K562 (cell line): ENCODE measurements around the gene TMPO. TPM values are rescaled to one million over a fixed set of nuclear protein-coding genes. Genes with fewer than 3 reads are reported as not detected.

ENCODE experiments used
- ARID1B ChIP-seq: fragments of 450-650 bp; IDR thresholded peaks from 2 replicates; pipeline ENCODE4 v1.6.1; 2016; ENCODE audit warnings: antibody characterized with exemption, mild to moderate bottlenecking, inconsistent platforms
- CREM ChIP-seq: IDR thresholded peaks from 2 replicates; pipeline ENCODE4 v1.6.1; 2014; ENCODE audit warnings: antibody characterized with exemption, low read depth
- GTF2A2 ChIP-seq: IDR thresholded peaks from 2 replicates; pipeline ENCODE4 v1.6.1; 2016; ENCODE audit warnings: mild to moderate bottlenecking, missing genetic modification characterization, missing compliant biosample characterization
- HDAC2 ChIP-seq: fragments of 450-650 bp; IDR thresholded peaks from 2 replicates; pipeline ENCODE4 v1.6.1; 2016; ENCODE audit warnings: mild to moderate bottlenecking
- HMBOX1 ChIP-seq: sonication (generic); IDR thresholded peaks from 2 replicates; pipeline ENCODE4 v1.6.1; 2016
- KDM2B ChIP-seq: fragments of 250-450 bp; sonication (Bioruptor Pico); IDR thresholded peaks from 2 replicates; pipeline ENCODE4 v1.8.0; 2021; ENCODE audit warnings: mild to moderate bottlenecking, moderate library complexity
- LEF1 ChIP-seq: fragments of 450-650 bp; IDR thresholded peaks from 2 replicates; pipeline ENCODE4 v1.6.1; 2016; ENCODE audit warnings: mild to moderate bottlenecking
- MAFG ChIP-seq: fragments of 450-650 bp; conservative IDR thresholded peaks from 2 replicates; pipeline ENCODE4 v1.6.1; 2016; ENCODE audit warnings: missing genetic modification characterization, missing compliant biosample characterization
- MNT ChIP-seq, 2 experiments: fragments of 450-650 bp; conservative IDR thresholded peaks; 2 replicates each; pipeline ENCODE4 v1.6.1; 2017; ENCODE audit warnings: mild to moderate bottlenecking in 2 of 2, moderate library complexity in 2 of 2
- MXD1 ChIP-seq: fragments of 250-450 bp; sonication (Bioruptor Pico); IDR thresholded peaks from 2 replicates; pipeline ENCODE4 v1.8.0; 2021; ENCODE audit warnings: borderline replicate concordance, mild to moderate bottlenecking, moderate library complexity; ENCODE audit not compliant: poor library complexity, severe bottlenecking
- NBN ChIP-seq: fragments of 450-650 bp; IDR thresholded peaks from 2 replicates; pipeline ENCODE4 v1.6.1; 2016; ENCODE audit warnings: low read depth, mild to moderate bottlenecking
- NR2C2 ChIP-seq, 2 experiments: fragments of 200-800 bp in 1 of 2; sonication (Bioruptor generic) in 1 of 2; sonication (generic) in 1 of 2; formaldehyde crosslinking in 1 of 2; IDR thresholded peaks; 2 replicates each; pipeline versions ENCODE4 v1.6.1 to v1.8.0; 2016 to 2022; ENCODE audit warnings: mild to moderate bottlenecking in 1 of 2, missing compliant biosample characterization in 1 of 2, missing genetic modification characterization in 1 of 2, missing genetic modification reagents in 1 of 2
- SRSF1 ChIP-seq: fragments of 200-400 bp; formaldehyde crosslinking; IDR thresholded peaks from 2 replicates; pipeline ENCODE4 v1.6.1; 2017; ENCODE audit warnings: mild to moderate bottlenecking, low read depth, low read length, moderate library complexity
- TSC22D4 ChIP-seq: fragments of 450-650 bp; IDR thresholded peaks from 2 replicates; pipeline ENCODE4 v1.6.1; 2016; ENCODE audit warnings: missing genetic modification characterization, missing biosample characterization, control low read depth
- ZBTB1 ChIP-seq: sonication (generic); formaldehyde crosslinking; IDR thresholded peaks from 2 replicates; pipeline ENCODE4 v1.8.1; 2023; ENCODE audit warnings: missing genetic modification reagents, low read depth, mild to moderate bottlenecking, borderline replicate concordance
- ZFPM2 ChIP-seq: fragments of 250-450 bp; sonication (Bioruptor Pico); IDR thresholded peaks from 2 replicates; pipeline ENCODE4 v1.5.1; 2022; ENCODE audit warnings: mild to moderate bottlenecking
- ZMIZ1 ChIP-seq, 2 experiments: fragments of 150-350 bp in 1 of 2; IDR thresholded peaks; 2 replicates each; pipeline ENCODE4 v1.6.1; 2012 to 2016; ENCODE audit warnings: low read depth in 2 of 2, low read length in 2 of 2, mild to moderate bottlenecking in 1 of 2, moderate library complexity in 1 of 2
- ZNF507 ChIP-seq: conservative IDR thresholded peaks from 2 replicates; pipeline ENCODE4 v1.6.1; 2017; ENCODE audit warnings: missing genetic modification characterization, missing compliant biosample characterization
- polyA plus RNA-seq, 8 experiments: library from polyadenylated mRNA; depleted of rRNA in 4 of 8; stranded (reverse) in 5 of 8; unstranded in 3 of 8; fragments of >200 nt; fragmentation: Nextera tagmentation in 2 of 8; fragmentation: Illumina TruSeq in 1 of 8; extraction: Ambion mirVana in 2 of 8; extraction: Trizol in 1 of 8; gene quantifications; 2 replicates each; pipeline versions ENCODE4 v1.2.1 to v1.2.3, GENCODE V29; 2011 to 2014; ENCODE audit warnings: inconsistent platforms in 1 of 8, missing spikeins in 1 of 8
- total RNA-seq, 7 experiments: library from RNA; depleted of rRNA in 6 of 7; stranded (reverse); fragments of >200 nt in 6 of 7; fragmentation: Illumina TruSeq in 2 of 7; extraction: Trizol in 2 of 7; gene quantifications; 2 replicates each; pipeline versions ENCODE4 v1.2.1 to v1.2.3, GENCODE V29; 2011 to 2021; ENCODE audit warnings: low replicate concordance in 1 of 7
- TF ChIP-seq, protein P1 (sequence below): fragments of 250-450 bp; sonication (Bioruptor Pico); IDR thresholded peaks from 2 replicates; pipeline ENCODE4 v1.5.0; 2020; ENCODE audit warnings: mild to moderate bottlenecking, borderline replicate concordance

TMPO gene
- total and polyA plus RNA-seq, 9 of the 15 experiments (the other 6 are each of a cell fraction or from before 2014, with no cell fraction given): 62.1 to 263 (median 182) TPM

DNA sequence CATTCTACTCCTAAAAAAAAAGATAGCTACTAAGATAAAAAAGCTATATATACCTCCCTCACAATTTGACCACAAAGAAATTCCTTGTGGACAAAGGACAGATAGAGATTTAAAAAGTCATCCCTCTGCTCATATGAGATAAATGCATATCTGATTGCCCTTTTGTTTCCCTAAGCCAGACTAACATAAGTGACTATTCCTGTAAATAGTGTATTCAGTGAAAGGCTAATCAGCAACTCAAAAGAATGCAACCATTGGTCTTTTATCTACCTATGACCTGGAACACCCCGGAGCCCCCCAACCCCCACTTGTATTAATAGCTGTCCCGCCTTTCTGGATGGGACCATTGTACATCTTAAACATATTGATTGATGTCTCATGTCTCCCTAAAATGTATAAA, 6.3 kb upstream of the TMPO start (continued):
- TF ChIP-seq MXD1 (CRISPR knock-in tag) (no peak), ZBTB1 (CRISPR knock-in tag) (no peak), HMBOX1 (0 out of 2 replicates have a peak, but pooled peaks have one; percentile 41), TSC22D4 (no peak), ZNF507 (tag) (no peak), KDM2B (CRISPR knock-in tag) (no peak), HDAC2 (peak; percentile 95), NR2C2 (CRISPR knock-in tag; IDR thresholded peaks at IDR 0.05) (no peak), NR2C2 (tag; IDR thresholded peaks at IDR 0.05) (no peak), MAFG (tag) (peak; percentile 84), MNT (conservative IDR thresholded peaks at IDR 0.05) (0 out of 4 replicates have a peak, but pooled peaks of 1 of the 2 experiments have one; percentile 28), GTF2A2 (tag) (no peak), NBN (peak; percentile 69; the same call in 1 of the 2 replicates), LEF1 (0 out of 2 replicates have a peak, but pooled peaks have one; percentile 71), ZMIZ1 (IDR thresholded peaks at IDR 0.05; ENCODE audit: low read depth in 2 of 2, low read length in 2 of 2) (peak in 1 of 2 experiments; percentile 20; a peak in 1 of 4 replicates), ARID1B (peak; percentile 97), SRSF1 (no peak), ZFPM2 (CRISPR knock-in tag) (no peak), CREM (no peak)
- TF ChIP-seq, protein P1, sequence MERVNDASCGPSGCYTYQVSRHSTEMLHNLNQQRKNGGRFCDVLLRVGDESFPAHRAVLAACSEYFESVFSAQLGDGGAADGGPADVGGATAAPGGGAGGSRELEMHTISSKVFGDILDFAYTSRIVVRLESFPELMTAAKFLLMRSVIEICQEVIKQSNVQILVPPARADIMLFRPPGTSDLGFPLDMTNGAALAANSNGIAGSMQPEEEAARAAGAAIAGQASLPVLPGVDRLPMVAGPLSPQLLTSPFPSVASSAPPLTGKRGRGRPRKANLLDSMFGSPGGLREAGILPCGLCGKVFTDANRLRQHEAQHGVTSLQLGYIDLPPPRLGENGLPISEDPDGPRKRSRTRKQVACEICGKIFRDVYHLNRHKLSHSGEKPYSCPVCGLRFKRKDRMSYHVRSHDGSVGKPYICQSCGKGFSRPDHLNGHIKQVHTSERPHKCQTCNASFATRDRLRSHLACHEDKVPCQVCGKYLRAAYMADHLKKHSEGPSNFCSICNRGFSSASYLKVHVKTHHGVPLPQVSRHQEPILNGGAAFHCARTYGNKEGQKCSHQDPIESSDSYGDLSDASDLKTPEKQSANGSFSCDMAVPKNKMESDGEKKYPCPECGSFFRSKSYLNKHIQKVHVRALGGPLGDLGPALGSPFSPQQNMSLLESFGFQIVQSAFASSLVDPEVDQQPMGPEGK: no peak
